Measurements from ENCODE around the gene SYK.

GRCh38 chr9:90808890-90809685 lies 7.5 kb downstream of the SYK start:
- TF ChIP-seq CTCF (IDR thresholded peaks at IDR 0.05) (no peak), POLR2A (IDR thresholded peaks at IDR 0.05) (no peak), EP300 (IDR thresholded peaks at IDR 0.05) (no peak)

All from stomach (tissue), 4 donors.